Neuron (in vitro differentiated cells): ENCODE measurements around the gene NUP133.
"Not testable (repeated sequence)": the region's sequence is repeated elsewhere in the genome, so short reads cannot be mapped to it uniquely, and the experiment has no call there.

Experiments
- H2AFZ ChIP-seq: one replicate; pipeline ENCODE4 v1.6.1; 2013; ENCODE audit warnings: low read depth, mild to moderate bottlenecking, inconsistent platforms, low read length, moderate library complexity
- H3K27me3 ChIP-seq: one replicate; pipeline ENCODE4 v1.6.1; 2013; ENCODE audit warnings: low read length; ENCODE audit not compliant: insufficient read depth
- H3K36me3 ChIP-seq: one replicate; pipeline ENCODE4 v1.6.1; 2013; ENCODE audit warnings: low read length; ENCODE audit not compliant: insufficient read depth
- H3K4me1 ChIP-seq: one replicate; pipeline ENCODE4 v1.6.1; 2013; ENCODE audit warnings: low read length; ENCODE audit not compliant: insufficient read depth
- H3K4me3 ChIP-seq: 2 replicates; pipeline ENCODE4 v1.5.1; 2013; ENCODE audit warnings: mild to moderate bottlenecking, low read length, moderate library complexity
- H3K9me3 ChIP-seq: one replicate; pipeline ENCODE4 v1.6.1; 2013; ENCODE audit warnings: low read length

NUP133 gene

DNA sequence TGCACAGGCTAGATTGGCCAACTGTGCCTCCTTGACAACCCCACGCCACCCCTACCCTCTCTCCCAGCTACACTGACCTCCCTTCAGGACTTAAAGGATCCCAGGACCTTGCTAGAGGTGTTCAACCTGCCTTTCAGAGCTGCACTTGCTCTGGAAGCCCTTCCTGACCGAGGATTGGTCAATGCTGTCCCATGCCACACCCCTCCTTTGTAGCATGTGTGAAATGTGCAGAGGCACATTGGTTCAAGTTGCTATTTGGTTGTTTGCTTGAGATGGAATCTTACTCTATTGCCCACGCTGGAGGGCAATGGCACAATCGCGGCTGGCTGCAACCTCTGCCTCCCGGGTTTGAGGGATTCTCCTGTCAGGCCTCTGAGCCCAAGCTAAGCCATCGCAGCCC is 96.1 kb downstream of the NUP133 start:
- no peak overlapping the region for H2AFZ ChIP-seq
- H3K4me3 ChIP-seq = no peak overlapping the region
- H3K4me1 ChIP-seq = peaks cover 16% of the 10 kb centered on the region
- no peaks in the 10 kb centered on the region for H3K36me3 ChIP-seq
- H3K9me3 ChIP-seq = no peaks in the 10 kb centered on the region
- peaks cover 22% of the 10 kb centered on the region for H3K27me3 ChIP-seq

DNA sequence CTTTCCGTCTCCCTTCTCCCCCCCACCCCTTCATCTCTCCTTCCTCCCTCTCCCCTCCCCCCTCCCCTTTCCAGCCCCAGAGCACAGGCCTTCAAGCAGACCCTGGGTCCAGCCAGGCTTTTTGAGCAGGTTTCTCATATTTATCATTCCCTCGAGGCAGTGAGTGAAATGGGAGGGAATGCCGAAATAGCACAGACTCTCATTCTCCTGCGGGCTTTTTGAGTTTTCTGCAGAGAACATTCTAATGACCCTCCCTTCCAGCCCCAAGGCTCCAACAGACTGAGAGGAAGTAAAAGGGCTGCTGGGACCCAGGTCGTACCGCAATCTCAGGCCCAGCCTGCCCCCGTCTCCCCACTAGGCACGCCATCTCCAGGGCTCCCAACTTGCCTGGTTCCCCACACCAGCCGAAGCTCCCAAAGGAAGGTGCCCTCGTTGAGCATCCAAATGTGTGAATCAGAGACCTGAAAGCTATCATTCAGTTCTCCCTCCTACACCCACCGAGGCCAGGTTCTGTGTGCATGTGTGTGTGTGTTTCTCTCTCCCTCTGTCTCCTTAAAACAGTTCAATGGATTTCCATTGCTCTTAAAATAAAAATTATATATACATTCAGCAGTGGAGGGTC is 96.6 kb downstream of the NUP133 start:
- Histone ChIP-seq H2AFZ (no peak overlapping the region), H3K36me3 (no peaks in the 10 kb centered on the region), H3K4me1 (peaks cover 20% of the 10 kb centered on the region), H3K27me3 (peaks cover 22% of the 10 kb centered on the region), H3K9me3 (no peaks in the 10 kb centered on the region), H3K4me3 (no peak overlapping the region)

DNA sequence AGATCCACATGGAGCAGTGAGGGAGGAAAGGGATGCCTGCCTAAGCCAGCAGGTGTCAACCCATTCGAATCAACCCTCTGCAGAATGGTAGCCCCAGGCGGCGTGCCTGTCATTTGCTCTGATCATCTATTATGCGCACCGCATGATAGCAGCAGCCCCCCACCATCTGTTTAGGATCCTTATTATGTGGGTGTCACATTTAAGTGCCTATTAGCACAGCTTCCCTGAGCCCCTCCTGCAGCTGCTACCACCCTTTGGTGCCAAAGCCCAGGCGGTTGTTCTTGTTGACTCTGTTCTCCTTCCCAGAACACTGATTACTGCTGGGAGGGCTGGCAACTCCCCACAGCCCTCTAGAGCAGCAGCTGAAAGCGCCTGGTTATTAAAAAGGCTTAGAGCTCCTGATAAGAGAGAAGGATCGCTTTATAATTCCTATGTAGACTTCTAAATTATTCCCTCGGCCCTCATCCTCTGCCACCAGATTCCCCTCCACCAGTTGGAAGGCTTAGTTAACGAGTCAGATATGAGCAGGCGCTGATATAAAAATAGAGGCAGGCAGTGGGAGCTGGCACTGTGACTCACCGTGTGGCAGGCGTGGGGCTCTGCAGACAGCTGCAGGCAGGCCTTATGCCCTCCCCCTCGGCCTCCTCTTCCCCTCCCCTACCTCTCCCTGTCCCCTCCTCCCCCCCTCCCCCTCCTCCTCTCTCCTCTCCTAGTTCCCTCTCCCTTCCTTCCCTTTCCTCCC is 97.3 kb downstream of the NUP133 start:
- H2AFZ ChIP-seq = no peak overlapping the region
- H3K36me3 ChIP-seq = no peaks in the 10 kb centered on the region
- peaks cover 22% of the 10 kb centered on the region for H3K27me3 ChIP-seq
- H3K9me3 ChIP-seq = no peaks in the 10 kb centered on the region
- peaks cover 21% of the 10 kb centered on the region for H3K4me1 ChIP-seq
- no peak overlapping the region for H3K4me3 ChIP-seq

DNA sequence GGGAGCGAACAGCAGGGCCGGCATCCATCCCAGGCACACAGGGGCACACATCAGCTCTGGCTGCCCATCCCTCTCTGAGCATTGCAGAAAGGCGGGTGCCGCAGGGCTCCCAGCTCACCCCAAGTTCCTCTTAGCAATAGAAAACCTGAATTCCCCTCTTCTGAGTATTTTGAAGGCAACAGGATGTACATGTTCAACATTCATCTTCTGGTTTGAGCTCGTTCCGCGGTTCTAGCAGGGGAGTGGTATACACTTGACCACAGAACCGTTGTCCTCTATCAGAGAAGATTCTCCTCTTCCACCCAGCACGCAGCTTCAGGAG is 97.8 kb downstream of the NUP133 start:
- peaks cover 21% of the 10 kb centered on the region for H3K4me1 ChIP-seq
- H3K4me3 ChIP-seq = no peak overlapping the region
- no peaks in the 10 kb centered on the region for H3K36me3 ChIP-seq
- H3K9me3 ChIP-seq = no peaks in the 10 kb centered on the region
- no peak overlapping the region for H2AFZ ChIP-seq
- H3K27me3 ChIP-seq = peaks cover 22% of the 10 kb centered on the region

DNA sequence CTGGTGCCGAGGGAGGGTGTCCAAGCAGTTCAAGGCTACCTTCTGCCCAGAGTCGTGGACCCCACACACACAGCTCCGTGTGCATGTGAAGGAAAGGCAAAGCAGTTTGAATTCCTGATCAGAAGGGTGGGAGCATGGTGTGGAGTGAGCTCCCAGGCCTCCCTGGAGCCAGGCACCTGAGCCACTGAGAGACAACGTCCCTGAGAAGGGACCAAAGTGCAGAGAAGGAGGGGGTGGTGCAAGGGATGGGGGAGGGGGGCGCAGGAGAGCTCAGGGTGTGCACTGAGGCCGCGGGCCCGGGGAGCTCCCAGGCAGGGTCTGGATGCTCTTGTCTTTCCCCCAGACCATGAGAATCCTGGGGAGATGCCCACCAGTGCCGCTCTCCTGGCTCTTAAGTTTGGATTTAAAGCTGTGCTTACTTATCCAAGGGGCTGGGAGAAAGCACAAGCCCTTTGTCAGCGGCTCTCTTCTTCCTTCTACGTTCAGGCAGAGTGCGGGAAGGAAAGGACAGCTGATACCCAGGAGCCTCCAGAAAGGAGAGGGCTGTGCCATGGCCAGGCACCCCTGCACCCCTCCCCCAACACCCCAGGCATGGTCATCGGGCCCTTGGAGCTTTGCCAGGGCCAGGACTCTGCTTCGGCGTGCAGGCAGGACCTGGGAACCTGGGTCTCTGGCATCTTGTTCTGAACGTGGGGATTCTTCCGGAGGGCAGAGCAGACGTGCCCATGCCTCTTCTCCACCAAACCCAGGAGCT is 98.3 kb downstream of the NUP133 start:
- H3K9me3 ChIP-seq = no peaks in the 10 kb centered on the region
- H3K27me3 ChIP-seq = peaks cover 22% of the 10 kb centered on the region
- no peaks in the 10 kb centered on the region for H3K36me3 ChIP-seq
- H3K4me1 ChIP-seq = peaks cover 21% of the 10 kb centered on the region
- H3K4me3 ChIP-seq = no peak overlapping the region
- no peak overlapping the region for H2AFZ ChIP-seq

DNA sequence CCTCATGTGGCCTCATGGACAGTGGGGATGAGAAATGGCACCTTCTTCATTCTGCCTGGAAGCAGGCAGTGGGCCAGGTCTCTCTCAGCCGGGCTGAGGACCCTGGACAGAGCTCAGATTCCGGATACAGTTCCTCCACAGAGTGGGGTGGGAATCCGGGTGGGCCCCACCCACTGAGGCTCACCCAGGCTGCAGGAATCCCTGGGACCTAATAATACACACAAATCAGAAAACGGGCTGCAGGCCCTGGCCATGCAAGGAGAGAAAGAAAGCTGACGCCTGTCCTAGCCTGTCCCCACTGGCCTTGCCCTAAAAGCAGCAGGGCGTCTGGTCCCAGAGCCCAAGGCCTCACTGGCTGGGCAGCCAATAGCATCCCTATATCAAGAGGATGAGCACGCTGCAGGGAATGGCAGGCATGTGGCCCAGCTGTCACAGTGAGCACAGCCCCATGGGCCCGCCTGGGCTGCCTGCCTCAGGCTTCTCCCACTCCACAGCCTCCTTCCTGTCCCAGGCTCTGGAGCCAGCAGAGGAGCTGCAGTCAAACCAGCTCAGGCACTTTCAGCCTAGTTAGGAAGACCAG is 99.6 kb downstream of the NUP133 start:
- no peaks in the 10 kb centered on the region for H3K36me3 ChIP-seq
- H3K27me3 ChIP-seq = peaks cover 22% of the 10 kb centered on the region
- no peak overlapping the region for H2AFZ ChIP-seq
- no peak overlapping the region for H3K4me3 ChIP-seq
- peaks cover 21% of the 10 kb centered on the region for H3K4me1 ChIP-seq
- no peaks in the 10 kb centered on the region for H3K9me3 ChIP-seq

DNA sequence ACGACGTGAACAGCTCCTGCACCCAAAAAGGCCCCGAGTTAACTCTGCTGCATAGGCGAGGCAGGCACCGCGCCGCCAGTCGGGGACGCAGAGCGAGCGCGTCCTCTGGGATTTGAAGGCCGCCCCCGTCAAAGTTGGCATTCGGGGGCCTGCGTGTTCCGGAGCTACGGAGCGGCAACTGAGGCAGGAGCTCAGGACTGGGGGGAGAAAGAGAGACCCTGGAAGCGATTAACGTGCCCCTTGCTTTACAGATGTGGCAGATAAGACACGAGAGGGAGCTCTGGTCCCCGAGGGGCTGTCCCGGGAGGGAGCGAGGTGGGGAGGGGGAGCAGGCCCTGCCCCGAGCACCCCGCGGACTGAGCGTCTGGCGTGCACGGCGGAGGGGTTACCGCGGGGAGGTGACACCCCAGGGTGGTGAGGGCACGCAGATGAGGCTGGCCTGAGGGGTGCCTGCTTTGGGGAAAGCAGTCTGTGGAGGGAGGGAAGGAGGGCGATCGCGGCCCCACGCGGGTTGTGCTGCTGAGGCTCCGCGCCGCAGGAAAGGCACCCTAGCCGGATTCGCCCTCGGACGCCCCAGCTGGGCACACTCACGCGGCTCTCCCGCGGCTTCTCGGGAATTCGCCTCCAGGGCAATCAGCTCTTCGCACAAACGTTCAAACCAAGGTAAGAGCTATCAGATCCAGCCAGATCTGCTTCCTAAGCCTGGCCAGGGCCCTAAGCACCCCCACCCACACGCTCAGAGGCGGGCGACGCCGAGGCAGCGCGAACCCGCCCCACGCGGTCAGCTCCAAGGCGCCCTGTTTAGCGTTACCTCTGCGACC is 100.7 kb downstream of the NUP133 start:
- H3K9me3 ChIP-seq = no peaks in the 10 kb centered on the region
- peaks cover 21% of the 10 kb centered on the region for H3K4me1 ChIP-seq
- H3K4me3 ChIP-seq = peak overlapping the region; percentile 34
- H3K27me3 ChIP-seq = peaks cover 22% of the 10 kb centered on the region
- no peaks in the 10 kb centered on the region for H3K36me3 ChIP-seq
- peak overlapping the region; percentile 24 for H2AFZ ChIP-seq

DNA sequence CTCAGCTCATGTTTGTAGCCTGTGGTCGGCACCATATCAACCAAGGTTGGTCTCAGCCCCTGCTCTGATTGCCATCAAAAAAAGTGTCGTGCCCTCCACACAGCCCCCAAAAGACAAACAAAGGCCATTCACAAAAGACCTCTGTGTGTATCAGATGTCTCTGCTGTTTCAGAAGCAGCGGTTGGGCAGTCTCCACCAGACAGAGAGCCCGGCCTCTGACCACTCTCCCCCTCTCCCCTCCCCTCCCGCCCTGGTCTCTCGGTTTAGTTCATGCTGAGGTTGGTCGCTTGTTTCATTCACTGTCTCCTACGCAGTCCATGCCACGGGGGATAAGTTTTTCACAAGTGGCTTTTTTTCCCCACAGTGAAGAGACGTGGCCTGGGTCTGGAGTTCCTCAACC is 101.3 kb downstream of the NUP133 start:
- Histone ChIP-seq H3K36me3 (no peaks in the 10 kb centered on the region), H3K4me3 (peak overlapping the region; percentile 34), H2AFZ (peak overlapping the region; percentile 24), H3K27me3 (peaks cover 22% of the 10 kb centered on the region), H3K4me1 (peaks cover 21% of the 10 kb centered on the region), H3K9me3 (no peaks in the 10 kb centered on the region)

DNA sequence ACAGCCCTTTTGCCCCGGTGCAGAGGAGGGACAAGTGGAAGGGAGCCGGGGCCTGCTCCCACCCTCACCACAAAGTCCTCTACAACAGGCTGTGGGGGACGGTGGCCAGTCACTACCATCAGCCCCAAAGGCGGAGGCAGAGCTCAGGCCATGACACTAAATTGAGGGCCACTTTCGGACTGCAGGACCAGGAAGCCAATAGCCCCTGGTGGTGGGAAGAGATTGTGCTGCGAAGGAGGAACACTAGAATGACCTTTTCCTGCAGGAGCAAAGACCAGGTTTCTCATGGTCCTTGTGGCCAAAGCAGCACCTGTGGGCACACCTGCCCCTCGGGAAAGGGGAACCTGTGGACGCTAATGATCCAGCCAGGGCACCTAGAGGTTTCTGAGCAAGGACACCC is 104.6 kb downstream of the NUP133 start:
- Histone ChIP-seq H3K4me3 (no peak overlapping the region), H3K4me1 (peaks cover 12% of the 10 kb centered on the region), H2AFZ (no peak overlapping the region), H3K36me3 (no peaks in the 10 kb centered on the region), H3K9me3 (no peaks in the 10 kb centered on the region), H3K27me3 (peaks cover 9% of the 10 kb centered on the region)

DNA sequence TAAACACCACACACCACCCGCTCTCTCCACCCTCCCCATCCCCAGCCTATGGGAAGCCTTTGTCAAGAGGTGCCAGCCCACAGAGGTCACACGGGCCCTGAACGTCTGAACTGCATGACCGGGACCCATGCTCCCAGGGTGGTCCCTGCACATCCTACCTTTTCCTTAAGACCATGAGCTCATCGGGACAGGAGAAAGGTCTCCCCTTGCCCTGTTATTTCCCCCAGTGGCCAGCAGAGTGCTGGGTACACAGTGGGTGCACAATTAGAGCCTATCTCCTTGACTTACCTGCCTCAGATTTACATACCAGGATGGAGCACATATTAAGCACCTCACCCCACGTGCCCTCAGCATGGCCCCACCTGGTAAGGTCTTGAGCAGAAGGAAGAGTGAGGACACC is 105.1 kb downstream of the NUP133 start:
- H2AFZ ChIP-seq = no peak overlapping the region
- no peaks in the 10 kb centered on the region for H3K9me3 ChIP-seq
- H3K4me1 ChIP-seq = peaks cover 11% of the 10 kb centered on the region
- H3K36me3 ChIP-seq = no peaks in the 10 kb centered on the region
- peaks cover 8% of the 10 kb centered on the region for H3K27me3 ChIP-seq
- H3K4me3 ChIP-seq = no peak overlapping the region

DNA sequence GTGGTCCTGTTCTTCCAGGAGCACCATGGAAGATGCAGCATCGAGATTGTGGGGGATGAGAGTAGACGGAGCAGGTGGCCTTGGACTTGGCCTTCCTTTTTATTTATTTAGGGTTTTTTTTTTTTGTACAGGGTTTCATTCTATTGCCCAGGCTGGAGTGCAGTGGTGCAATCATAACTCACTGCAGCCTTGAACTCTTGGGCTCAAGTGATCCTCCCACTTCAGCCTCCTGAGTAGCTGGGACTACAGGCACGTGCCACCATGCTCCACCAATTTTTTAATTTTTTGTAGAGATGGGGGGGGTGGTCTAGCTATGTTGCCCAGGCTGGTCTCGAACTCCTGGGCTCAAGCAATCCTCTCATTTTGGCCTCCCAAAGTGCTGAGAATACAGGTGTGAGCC is 105.8 kb downstream of the NUP133 start:
- H3K4me1 ChIP-seq, H3K9me3 ChIP-seq, H2AFZ ChIP-seq, H3K27me3 ChIP-seq, H3K36me3 ChIP-seq, H3K4me3 ChIP-seq: not testable (repeated sequence)

DNA sequence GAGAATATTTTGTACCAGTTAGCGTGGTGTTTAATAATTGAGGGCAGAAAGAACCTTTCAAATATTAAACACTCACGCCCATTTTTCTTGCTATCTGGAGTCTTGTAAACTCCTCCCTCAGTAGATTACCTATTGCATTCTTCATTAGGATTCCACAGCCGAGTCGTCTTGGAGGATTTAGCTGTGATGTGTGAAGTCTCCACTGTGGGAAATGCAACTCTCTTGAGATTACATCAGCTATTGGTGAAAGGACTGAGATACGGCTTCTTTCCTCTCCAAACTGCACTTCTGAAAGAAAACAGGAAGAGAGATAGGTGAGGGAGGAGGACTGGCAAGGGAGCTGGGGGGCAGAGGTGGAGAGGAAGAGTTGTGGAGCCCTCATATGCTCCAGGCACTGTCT is 110.4 kb downstream of the NUP133 start:
- Histone ChIP-seq H3K9me3 (no peaks in the 10 kb centered on the region), H2AFZ (no peak overlapping the region), H3K4me3 (no peak overlapping the region), H3K27me3 (peaks cover 4% of the 10 kb centered on the region), H3K36me3 (no peaks in the 10 kb centered on the region), H3K4me1 (no peaks in the 10 kb centered on the region)
